Activated naive CD8-positive, alpha-beta T cell (primary cell): Measurements from ENCODE around the gene GBGT1.

Source experiments
- H3K27ac Mint-ChIP-seq: one replicate; pipeline ENCODE4 v1.8.0; 2021; ENCODE audit warnings: mixed read lengths
- H3K27me3 Mint-ChIP-seq: one replicate; pipeline ENCODE4 v1.8.0; 2021; ENCODE audit warnings: mixed read lengths
- H3K36me3 Mint-ChIP-seq: one replicate; pipeline ENCODE4 v1.8.0; 2021; ENCODE audit warnings: mixed read lengths
- H3K4me1 Mint-ChIP-seq: one replicate; pipeline ENCODE4 v1.8.0; 2021; ENCODE audit warnings: low read depth, mixed read lengths
- H3K4me3 Mint-ChIP-seq: one replicate; pipeline ENCODE4 v1.8.0; 2021; ENCODE audit warnings: mild to moderate bottlenecking, mixed read lengths
- H3K9me3 Mint-ChIP-seq: one replicate; pipeline ENCODE4 v1.8.0; 2021; ENCODE audit warnings: low read depth, mixed read lengths

The GBGT1 gene

GRCh38 chr9:133202688-133203453 is 39.2 kb upstream of the GBGT1 start:
- H3K4me1 Mint-ChIP-seq: peaks cover 4% of the 10 kb centered on the region
- no peaks in the 10 kb centered on the region for H3K36me3 Mint-ChIP-seq
- peaks cover 4% of the 10 kb centered on the region for H3K27me3 Mint-ChIP-seq
- no peaks in the 10 kb centered on the region for H3K9me3 Mint-ChIP-seq
- H3K27ac Mint-ChIP-seq: no peak overlapping the region
- no peak overlapping the region for H3K4me3 Mint-ChIP-seq

DNA sequence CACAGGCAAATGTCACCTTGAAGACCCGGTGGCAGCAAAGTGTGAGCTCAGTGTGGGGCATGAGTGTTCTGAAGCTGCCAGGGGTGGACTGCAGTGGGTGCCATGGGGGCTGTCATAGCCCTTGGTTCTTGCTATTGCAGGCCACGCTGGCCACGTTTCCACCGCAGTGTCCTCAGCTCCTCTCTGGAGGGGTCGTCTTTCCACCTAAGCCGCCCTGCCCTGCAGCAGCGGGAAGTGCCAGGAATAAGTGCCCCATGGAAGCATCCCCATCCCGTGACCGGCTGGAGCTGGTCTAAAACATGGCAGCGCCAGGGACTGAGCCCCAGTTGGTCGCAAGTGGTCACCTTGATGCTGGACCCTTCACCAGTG is 38.4 kb upstream of the GBGT1 start:
- H3K36me3 Mint-ChIP-seq: no peaks in the 10 kb centered on the region
- H3K27me3 Mint-ChIP-seq: peaks cover 4% of the 10 kb centered on the region
- H3K27ac Mint-ChIP-seq: no peak overlapping the region
- no peak overlapping the region for H3K4me3 Mint-ChIP-seq
- no peaks in the 10 kb centered on the region for H3K9me3 Mint-ChIP-seq
- peaks cover 4% of the 10 kb centered on the region for H3K4me1 Mint-ChIP-seq

- H3K4me1 Mint-ChIP-seq: peaks cover 4% of the 10 kb centered on the region
- H3K9me3 Mint-ChIP-seq: no peaks in the 10 kb centered on the region
- H3K4me3 Mint-ChIP-seq: no peak overlapping the region
- H3K27me3 Mint-ChIP-seq: peaks cover 4% of the 10 kb centered on the region
- no peak overlapping the region for H3K27ac Mint-ChIP-seq
- H3K36me3 Mint-ChIP-seq: no peaks in the 10 kb centered on the region
Observed at GRCh38 chr9:133201424-133202144, 37.9 kb upstream of the GBGT1 start.

DNA sequence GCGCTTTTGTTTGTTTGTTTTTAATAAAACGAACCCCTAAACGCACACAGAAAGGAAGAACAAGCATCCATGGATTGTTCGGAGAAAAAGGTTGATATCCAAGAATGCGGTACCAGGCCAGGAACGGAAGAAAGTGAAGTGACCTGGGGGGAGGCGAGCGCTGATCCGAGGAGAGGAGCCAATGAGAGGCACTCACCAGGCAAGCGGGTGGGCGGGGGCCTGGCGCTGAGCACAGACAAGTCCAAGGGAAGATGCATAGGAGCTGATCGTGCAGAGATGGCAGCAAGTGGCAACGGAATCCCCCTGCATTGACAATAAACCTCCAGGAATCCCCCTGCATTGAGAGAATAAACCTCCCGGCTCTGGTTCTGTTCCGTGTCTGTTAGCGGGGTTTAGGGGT is 36.9 kb upstream of the GBGT1 start:
- Mint-ChIP-seq H3K27ac (no peak overlapping the region), H3K27me3 (peaks cover 4% of the 10 kb centered on the region), H3K9me3 (no peaks in the 10 kb centered on the region), H3K36me3 (no peaks in the 10 kb centered on the region), H3K4me1 (peaks cover 4% of the 10 kb centered on the region), H3K4me3 (no peak overlapping the region)

DNA sequence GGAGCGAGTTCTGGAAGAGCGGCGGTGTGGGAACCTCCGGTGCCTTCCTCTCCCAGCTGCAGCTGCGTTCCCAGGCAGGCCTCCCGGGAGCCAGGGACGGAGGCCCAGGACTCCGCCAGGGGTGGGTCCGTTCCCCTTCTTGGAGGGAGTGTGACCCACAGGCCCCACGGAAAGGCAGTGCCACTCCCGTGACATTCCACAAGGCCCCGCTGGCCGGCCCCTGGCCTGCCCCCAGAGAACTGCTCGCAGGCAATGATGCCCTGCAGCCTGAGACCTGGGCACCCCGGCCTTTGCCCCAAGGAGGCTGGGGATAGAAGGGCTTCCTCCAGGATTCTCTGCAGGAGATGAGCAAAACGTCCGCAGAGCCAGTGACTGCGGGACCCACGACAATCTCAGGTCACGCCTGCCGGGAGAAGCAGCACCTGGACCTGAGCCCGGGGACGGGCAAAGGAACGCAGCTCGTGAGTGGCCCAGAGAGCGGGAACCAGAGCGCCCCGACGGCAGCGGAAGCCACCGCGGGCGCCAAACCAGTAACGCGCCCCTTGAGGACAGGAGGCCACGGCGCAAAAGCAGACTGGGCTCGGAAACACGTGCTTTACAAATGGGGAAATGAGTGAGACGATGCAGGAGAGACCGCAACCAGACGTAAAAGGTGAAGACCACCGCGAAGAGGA is 36.1 kb upstream of the GBGT1 start:
- Mint-ChIP-seq H3K27me3 (peaks cover 6% of the 10 kb centered on the region), H3K36me3 (no peaks in the 10 kb centered on the region), H3K4me3 (peak overlapping the region; percentile 74), H3K4me1 (peaks cover 4% of the 10 kb centered on the region), H3K9me3 (no peaks in the 10 kb centered on the region), H3K27ac (peak overlapping the region; percentile 28)

- H3K36me3 Mint-ChIP-seq: no peaks in the 10 kb centered on the region
- no peak overlapping the region for H3K27ac Mint-ChIP-seq
- H3K9me3 Mint-ChIP-seq: no peaks in the 10 kb centered on the region
- H3K4me1 Mint-ChIP-seq: peaks cover 2% of the 10 kb centered on the region
- H3K27me3 Mint-ChIP-seq: peaks cover 12% of the 10 kb centered on the region
- no peak overlapping the region for H3K4me3 Mint-ChIP-seq
Observed at GRCh38 chr9:133195029-133195428, 31.3 kb upstream of the GBGT1 start.

DNA sequence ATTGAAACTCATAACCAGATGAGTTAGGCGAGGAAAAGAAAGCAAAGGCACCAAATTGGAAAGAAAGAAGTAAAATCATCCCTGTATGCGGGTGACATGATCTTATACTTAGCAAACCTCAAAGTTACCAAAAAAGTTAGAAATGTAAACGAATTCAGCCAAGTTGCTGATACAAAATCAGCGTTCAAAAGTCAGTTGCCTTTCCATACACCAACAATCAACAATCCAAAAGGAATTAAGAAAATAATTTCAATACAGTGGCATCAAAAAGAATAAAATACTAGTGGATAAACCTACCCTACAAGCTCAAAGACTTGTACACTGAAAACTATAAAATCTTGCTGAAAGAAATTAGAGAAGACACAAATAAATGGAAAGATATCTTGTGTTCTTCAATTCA is 30.9 kb upstream of the GBGT1 start:
- Mint-ChIP-seq H3K9me3 (no peaks in the 10 kb centered on the region), H3K4me3 (no peak overlapping the region), H3K27me3 (peaks cover 12% of the 10 kb centered on the region), H3K4me1 (peaks cover 2% of the 10 kb centered on the region), H3K27ac (no peak overlapping the region), H3K36me3 (no peaks in the 10 kb centered on the region)

- Mint-ChIP-seq H3K4me3 (no peak overlapping the region), H3K36me3 (no peaks in the 10 kb centered on the region), H3K27me3 (peaks cover 15% of the 10 kb centered on the region), H3K4me1 (no peaks in the 10 kb centered on the region), H3K9me3 (no peaks in the 10 kb centered on the region), H3K27ac (no peak overlapping the region)
Observed at GRCh38 chr9:133191989-133192388, 28.3 kb upstream of the GBGT1 start.

DNA sequence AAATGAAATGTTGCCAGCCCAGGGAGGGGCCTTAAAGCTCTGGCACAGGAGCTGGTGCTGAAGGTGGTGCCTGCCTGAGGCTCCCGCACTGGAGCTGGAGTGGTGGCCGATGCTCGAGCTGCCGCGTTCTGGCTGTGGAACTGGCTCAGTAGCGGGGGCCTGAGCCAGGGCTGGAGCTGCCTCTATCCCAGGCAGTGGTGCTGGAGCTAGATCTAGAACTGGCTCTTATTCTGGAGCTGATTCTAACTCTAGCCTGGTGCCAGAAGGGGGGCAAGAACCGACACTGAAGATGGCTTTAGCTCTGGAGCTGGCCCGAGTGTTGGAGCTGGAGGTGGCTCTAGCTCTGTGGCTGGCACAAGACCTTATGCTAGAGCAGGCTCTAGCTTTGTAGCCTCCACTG is 26.1 kb upstream of the GBGT1 start:
- Mint-ChIP-seq H3K36me3 (no peaks in the 10 kb centered on the region), H3K27ac (no peak overlapping the region), H3K27me3 (peaks cover 14% of the 10 kb centered on the region), H3K4me3 (no peak overlapping the region), H3K4me1 (peaks cover 8% of the 10 kb centered on the region), H3K9me3 (no peaks in the 10 kb centered on the region)

DNA sequence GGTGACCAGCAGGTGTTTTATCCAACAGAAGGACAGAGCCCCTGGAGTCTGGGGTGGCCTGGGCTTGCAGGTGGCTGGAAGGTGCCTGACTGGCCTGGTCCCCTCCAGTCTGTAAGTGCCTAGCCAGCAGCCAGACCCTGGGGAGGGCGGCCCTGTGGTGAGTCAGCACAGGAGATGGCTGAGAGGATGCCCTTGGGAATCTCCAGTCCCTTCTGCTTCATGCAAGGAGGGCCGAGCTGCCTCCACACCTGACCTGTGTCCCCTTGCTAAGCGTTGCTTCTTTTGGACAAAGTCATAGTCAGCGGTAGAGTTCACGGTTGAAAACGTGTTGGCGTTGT is 25.1 kb upstream of the GBGT1 start:
- Mint-ChIP-seq H3K9me3 (no peaks in the 10 kb centered on the region), H3K27ac (no peak overlapping the region), H3K4me1 (peaks cover 14% of the 10 kb centered on the region), H3K27me3 (peaks cover 13% of the 10 kb centered on the region), H3K36me3 (no peaks in the 10 kb centered on the region), H3K4me3 (no peak overlapping the region)

- no peaks in the 10 kb centered on the region for H3K9me3 Mint-ChIP-seq
- no peak overlapping the region for H3K4me3 Mint-ChIP-seq
- H3K27me3 Mint-ChIP-seq: peaks cover 13% of the 10 kb centered on the region
- H3K36me3 Mint-ChIP-seq: no peaks in the 10 kb centered on the region
- H3K4me1 Mint-ChIP-seq: peaks cover 14% of the 10 kb centered on the region
- H3K27ac Mint-ChIP-seq: no peak overlapping the region
Observed at GRCh38 chr9:133188006-133188842, 24.5 kb upstream of the GBGT1 start.

DNA sequence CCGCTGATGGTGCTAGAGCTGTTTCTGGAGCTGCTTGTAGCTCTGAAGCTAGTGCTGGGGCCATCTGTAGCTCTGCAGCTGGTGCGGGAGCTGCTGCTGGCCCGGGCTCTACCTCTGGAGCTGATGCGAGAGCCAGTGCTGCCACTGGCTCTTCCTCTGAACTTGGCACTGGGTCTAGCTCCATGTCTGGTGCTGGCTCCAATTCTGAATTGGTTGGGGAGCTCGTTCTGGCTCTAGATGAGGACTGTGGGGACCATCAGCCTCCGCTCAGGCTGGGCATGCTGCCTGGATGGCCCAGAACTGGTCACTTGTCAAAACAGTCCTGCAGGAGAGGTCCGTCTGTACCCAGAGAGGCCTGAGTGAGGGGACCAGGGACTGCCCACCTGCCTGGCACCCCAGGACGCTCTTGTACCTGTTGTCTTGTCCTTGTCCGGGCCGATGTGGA is 23.9 kb upstream of the GBGT1 start:
- peaks cover 14% of the 10 kb centered on the region for H3K4me1 Mint-ChIP-seq
- H3K27ac Mint-ChIP-seq: no peak overlapping the region
- H3K27me3 Mint-ChIP-seq: peaks cover 15% of the 10 kb centered on the region
- H3K9me3 Mint-ChIP-seq: no peaks in the 10 kb centered on the region
- no peak overlapping the region for H3K4me3 Mint-ChIP-seq
- H3K36me3 Mint-ChIP-seq: no peaks in the 10 kb centered on the region

GRCh38 chr9:133186736-133187135 is 23.0 kb upstream of the GBGT1 start:
- Mint-ChIP-seq H3K27ac (no peak overlapping the region), H3K4me1 (peaks cover 14% of the 10 kb centered on the region), H3K4me3 (no peak overlapping the region), H3K36me3 (no peaks in the 10 kb centered on the region), H3K9me3 (no peaks in the 10 kb centered on the region), H3K27me3 (peaks cover 14% of the 10 kb centered on the region)

GRCh38 chr9:133184971-133185370 is 21.3 kb upstream of the GBGT1 start:
- no peak overlapping the region for H3K27ac Mint-ChIP-seq
- no peaks in the 10 kb centered on the region for H3K36me3 Mint-ChIP-seq
- peaks cover 14% of the 10 kb centered on the region for H3K27me3 Mint-ChIP-seq
- peaks cover 14% of the 10 kb centered on the region for H3K4me1 Mint-ChIP-seq
- H3K9me3 Mint-ChIP-seq: no peaks in the 10 kb centered on the region
- no peak overlapping the region for H3K4me3 Mint-ChIP-seq

DNA sequence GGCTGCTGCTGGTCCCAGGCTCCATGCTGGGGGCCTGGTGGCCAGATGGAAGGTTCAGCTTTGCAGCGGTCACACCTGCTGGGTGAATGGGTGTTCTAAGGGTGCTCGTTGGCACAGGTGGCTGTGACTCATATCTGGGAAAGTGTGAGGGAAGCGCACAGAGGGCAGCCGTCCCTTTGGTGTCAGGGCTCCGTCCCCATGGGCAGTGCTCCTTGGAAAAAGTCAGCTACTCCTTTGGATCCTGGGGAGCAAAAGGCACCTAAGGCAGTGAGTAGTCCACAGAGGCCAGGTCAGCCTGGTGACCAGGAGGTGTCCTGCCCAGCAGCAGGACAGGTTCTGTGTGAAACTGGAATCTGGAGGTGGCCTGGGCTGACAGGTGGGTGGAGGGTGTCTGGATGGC is 18.4 kb upstream of the GBGT1 start:
- Mint-ChIP-seq H3K36me3 (no peaks in the 10 kb centered on the region), H3K4me3 (no peak overlapping the region), H3K4me1 (peaks cover 14% of the 10 kb centered on the region), H3K27me3 (peaks cover 9% of the 10 kb centered on the region), H3K27ac (no peak overlapping the region), H3K9me3 (no peaks in the 10 kb centered on the region)
